ENCODE results near the gene CALCOCO2. TPM values are rescaled to one million over a fixed set of nuclear protein-coding genes. Genes with fewer than 3 reads are reported as not detected.

CALCOCO2 gene
- total and polyA plus RNA-seq, 10 of the 15 experiments (the other 5 are each of a cell fraction or from before 2014, with no cell fraction given): 20.2 to 138 (median 53.1) TPM

Small RNAs within 50 kb of the gene (small RNA-seq; reads per million reads assigned to genes)
- gene AC068531.1 (not detected), gene RF00263 (not detected)

Other genes with a start within 250 kb of the CALCOCO2 start
Only the 7 nearest of the 15 such genes appear.
- gene PRAC1, start 108.5 kb upstream of the CALCOCO2 start, total RNA-seq (2014; rRNA removed): not detected in 2 replicates
- gene PRAC1, start 108.5 kb upstream of the CALCOCO2 start, total RNA-seq (2014; rRNA removed; fragmentation: Illumina TruSeq; extraction: Trizol): not detected in 2 replicates
- not detected in 2 replicates for gene PRAC1, start 108.5 kb upstream of the CALCOCO2 start, total RNA-seq (2021)
- gene PRAC1, start 108.5 kb upstream of the CALCOCO2 start, polyA plus RNA-seq (2011; rRNA removed): not detected in 2 replicates
- gene PRAC1, start 108.5 kb upstream of the CALCOCO2 start, polyA plus RNA-seq (2014; fragmentation: Illumina TruSeq; extraction: Trizol): not detected in 2 replicates
- gene PRAC1, start 108.5 kb upstream of the CALCOCO2 start, polyA plus RNA-seq (2014; fragmentation: Nextera tagmentation; extraction: Ambion mirVana): not detected
- not detected in 2 replicates for gene PRAC1, start 108.5 kb upstream of the CALCOCO2 start, polyA plus RNA-seq (2014; rRNA removed)
- not detected for gene PRAC1, start 108.5 kb upstream of the CALCOCO2 start, polyA plus RNA-seq (2016; fragmentation: Nextera tagmentation; extraction: Ambion mirVana)
- gene PRAC2, start 107.8 kb upstream of the CALCOCO2 start, total RNA-seq (2014; rRNA removed): not detected in 2 replicates
- not detected in 2 replicates for gene PRAC2, start 107.8 kb upstream of the CALCOCO2 start, total RNA-seq (2014; rRNA removed; fragmentation: Illumina TruSeq; extraction: Trizol)
- gene PRAC2, start 107.8 kb upstream of the CALCOCO2 start, total RNA-seq (2021): not detected in 2 replicates
- gene PRAC2, start 107.8 kb upstream of the CALCOCO2 start, polyA plus RNA-seq (2011; rRNA removed): not detected in 2 replicates
- gene PRAC2, start 107.8 kb upstream of the CALCOCO2 start, polyA plus RNA-seq (2014; fragmentation: Illumina TruSeq; extraction: Trizol): not detected in 2 replicates
- under 1 TPM in 1 of 2 experiments, not detected in 1; 0.31 TPM for gene PRAC2, start 107.8 kb upstream of the CALCOCO2 start, polyA plus RNA-seq (2014; fragmentation: Nextera tagmentation; extraction: Ambion mirVana)
- not detected in 2 replicates for gene PRAC2, start 107.8 kb upstream of the CALCOCO2 start, polyA plus RNA-seq (2014; rRNA removed)
- gene PRAC2, start 107.8 kb upstream of the CALCOCO2 start, polyA plus RNA-seq (2016; fragmentation: Nextera tagmentation; extraction: Ambion mirVana): not detected
- gene HOXB13, start 102.3 kb upstream of the CALCOCO2 start, total RNA-seq (2014; rRNA removed): not detected in 2 replicates
- gene HOXB13, start 102.3 kb upstream of the CALCOCO2 start, total RNA-seq (2014; rRNA removed; fragmentation: Illumina TruSeq; extraction: Trizol): not detected in 2 replicates
- 0.05 TPM in 2 replicates for gene HOXB13, start 102.3 kb upstream of the CALCOCO2 start, total RNA-seq (2021)
- gene HOXB13, start 102.3 kb upstream of the CALCOCO2 start, polyA plus RNA-seq (2011; rRNA removed): not detected in 2 replicates
- not detected in 2 replicates for gene HOXB13, start 102.3 kb upstream of the CALCOCO2 start, polyA plus RNA-seq (2014; fragmentation: Illumina TruSeq; extraction: Trizol)
- not detected for gene HOXB13, start 102.3 kb upstream of the CALCOCO2 start, polyA plus RNA-seq (2014; fragmentation: Nextera tagmentation; extraction: Ambion mirVana)
- not detected in 2 replicates for gene HOXB13, start 102.3 kb upstream of the CALCOCO2 start, polyA plus RNA-seq (2014; rRNA removed)
- not detected for gene HOXB13, start 102.3 kb upstream of the CALCOCO2 start, polyA plus RNA-seq (2016; fragmentation: Nextera tagmentation; extraction: Ambion mirVana)
- gene TTLL6, start 13.8 kb upstream of the CALCOCO2 start, total RNA-seq (2014; rRNA removed): 0.06 and 0.22 TPM in 2 replicates
- 0.14 and 0.27 TPM in 2 replicates for gene TTLL6, start 13.8 kb upstream of the CALCOCO2 start, total RNA-seq (2014; rRNA removed; fragmentation: Illumina TruSeq; extraction: Trizol)
- 0.10 TPM in 1 of 2 replicates, not detected in the other for gene TTLL6, start 13.8 kb upstream of the CALCOCO2 start, total RNA-seq (2021)
- 0.07 and 0.10 TPM in 2 replicates for gene TTLL6, start 13.8 kb upstream of the CALCOCO2 start, polyA plus RNA-seq (2011; rRNA removed)
- gene TTLL6, start 13.8 kb upstream of the CALCOCO2 start, polyA plus RNA-seq (2014; fragmentation: Illumina TruSeq; extraction: Trizol): 0.13 and 0.16 TPM in 2 replicates
- gene TTLL6, start 13.8 kb upstream of the CALCOCO2 start, polyA plus RNA-seq (2014; fragmentation: Nextera tagmentation; extraction: Ambion mirVana): not detected
- gene TTLL6, start 13.8 kb upstream of the CALCOCO2 start, polyA plus RNA-seq (2014; rRNA removed): 0.36 TPM in 1 of 2 replicates, not detected in the other
- gene TTLL6, start 13.8 kb upstream of the CALCOCO2 start, polyA plus RNA-seq (2016; fragmentation: Nextera tagmentation; extraction: Ambion mirVana): not detected
- 226 and 259 TPM in 2 replicates for gene ATP5MC1, start 61.8 kb downstream of the CALCOCO2 start, total RNA-seq (2014; rRNA removed)
- 473 and 474 TPM in 2 replicates for gene ATP5MC1, start 61.8 kb downstream of the CALCOCO2 start, total RNA-seq (2014; rRNA removed; fragmentation: Illumina TruSeq; extraction: Trizol)
- gene ATP5MC1, start 61.8 kb downstream of the CALCOCO2 start, total RNA-seq (2021): 175 and 178 TPM in 2 replicates
- 385 and 425 TPM in 2 replicates for gene ATP5MC1, start 61.8 kb downstream of the CALCOCO2 start, polyA plus RNA-seq (2011; rRNA removed)
- 505 and 513 TPM in 2 replicates for gene ATP5MC1, start 61.8 kb downstream of the CALCOCO2 start, polyA plus RNA-seq (2014; fragmentation: Illumina TruSeq; extraction: Trizol)
- gene ATP5MC1, start 61.8 kb downstream of the CALCOCO2 start, polyA plus RNA-seq (2014; fragmentation: Nextera tagmentation; extraction: Ambion mirVana): 1,000 to 10,000 TPM; 1,262 to 1,605 TPM
- gene ATP5MC1, start 61.8 kb downstream of the CALCOCO2 start, polyA plus RNA-seq (2014; rRNA removed): 378 and 399 TPM in 2 replicates
- gene ATP5MC1, start 61.8 kb downstream of the CALCOCO2 start, polyA plus RNA-seq (2016; fragmentation: Nextera tagmentation; extraction: Ambion mirVana): 100 to 1,000 TPM; 916 to 958 TPM
- 61.7 and 63.8 TPM in 2 replicates for gene UBE2Z, start 77.4 kb downstream of the CALCOCO2 start, total RNA-seq (2014; rRNA removed)
- 53.1 and 53.2 TPM in 2 replicates for gene UBE2Z, start 77.4 kb downstream of the CALCOCO2 start, total RNA-seq (2014; rRNA removed; fragmentation: Illumina TruSeq; extraction: Trizol)
- gene UBE2Z, start 77.4 kb downstream of the CALCOCO2 start, total RNA-seq (2021): 74.1 and 79.5 TPM in 2 replicates
- 158 and 191 TPM in 2 replicates for gene UBE2Z, start 77.4 kb downstream of the CALCOCO2 start, polyA plus RNA-seq (2011; rRNA removed)
- gene UBE2Z, start 77.4 kb downstream of the CALCOCO2 start, polyA plus RNA-seq (2014; fragmentation: Illumina TruSeq; extraction: Trizol): 94.6 and 108 TPM in 2 replicates
- gene UBE2Z, start 77.4 kb downstream of the CALCOCO2 start, polyA plus RNA-seq (2014; fragmentation: Nextera tagmentation; extraction: Ambion mirVana): 10 to 100 TPM; 23.1 to 34.9 TPM
- 84.2 and 84.6 TPM in 2 replicates for gene UBE2Z, start 77.4 kb downstream of the CALCOCO2 start, polyA plus RNA-seq (2014; rRNA removed)
- gene UBE2Z, start 77.4 kb downstream of the CALCOCO2 start, polyA plus RNA-seq (2016; fragmentation: Nextera tagmentation; extraction: Ambion mirVana): 10 to 100 TPM; 25.8 to 51.2 TPM
- 83.7 and 86.1 TPM in 2 replicates for gene SNF8, start 113.8 kb downstream of the CALCOCO2 start, total RNA-seq (2014; rRNA removed)
- gene SNF8, start 113.8 kb downstream of the CALCOCO2 start, total RNA-seq (2014; rRNA removed; fragmentation: Illumina TruSeq; extraction: Trizol): 80.2 and 80.8 TPM in 2 replicates
- 108 and 112 TPM in 2 replicates for gene SNF8, start 113.8 kb downstream of the CALCOCO2 start, total RNA-seq (2021)
- 71.8 and 86.1 TPM in 2 replicates for gene SNF8, start 113.8 kb downstream of the CALCOCO2 start, polyA plus RNA-seq (2011; rRNA removed)
- gene SNF8, start 113.8 kb downstream of the CALCOCO2 start, polyA plus RNA-seq (2014; fragmentation: Illumina TruSeq; extraction: Trizol): 96.9 and 105 TPM in 2 replicates
- gene SNF8, start 113.8 kb downstream of the CALCOCO2 start, polyA plus RNA-seq (2014; fragmentation: Nextera tagmentation; extraction: Ambion mirVana): 10 to 100 TPM in 1 of 2 experiments, 1 to 10 TPM in 1; 6.1 to 18.1 TPM
- gene SNF8, start 113.8 kb downstream of the CALCOCO2 start, polyA plus RNA-seq (2014; rRNA removed): 116 and 123 TPM in 2 replicates
- 100 to 1,000 TPM; 188 to 228 TPM for gene SNF8, start 113.8 kb downstream of the CALCOCO2 start, polyA plus RNA-seq (2016; fragmentation: Nextera tagmentation; extraction: Ambion mirVana)